Esophagus squamous epithelium (tissue), 4 donors: ENCODE data around the gene JAK3.

Experiments used
- CTCF ChIP-seq, 6 experiments: fragments of 450-650 bp in 4 of 6; fragments of 200-600 bp in 2 of 6; sonication (generic) in 2 of 6; IDR thresholded peaks; one replicate each; pipeline ENCODE4 v1.5.1; 2016 to 2019; ENCODE audit warnings: antibody characterized with exemption in 6 of 6, mild to moderate bottlenecking in 4 of 6, moderate library complexity in 4 of 6
- POLR2A ChIP-seq, 4 donors: fragments of 450-650 bp; IDR thresholded peaks; one replicate each; pipeline ENCODE4 v1.6.1; 2017; ENCODE audit warnings: antibody characterized with exemption in 4 of 4, mild to moderate bottlenecking in 4 of 4, moderate library complexity in 3 of 4

- TF ChIP-seq CTCF (IDR thresholded peaks at IDR 0.05) (no peak), POLR2A (IDR thresholded peaks at IDR 0.05) (no peak)
Observed at GRCh38 chr19:17807731-17808316, 40.0 kb downstream of the JAK3 start.
